NCI-H82 treated with DMSO at 0.1 percent for 48 hours (cell line): ENCODE data around the gene CWF19L2.
"Not testable (repeated sequence)": the region's sequence is repeated elsewhere in the genome, so short reads cannot be mapped to it uniquely, and the experiment has no call there.

Experiments used
- DNase-seq: peaks from one replicate; lab custom pipeline; 2025; ENCODE audit not compliant: unreplicated experiment; lab: John Stamatoyannopoulos, UW

The CWF19L2 gene

DNA sequence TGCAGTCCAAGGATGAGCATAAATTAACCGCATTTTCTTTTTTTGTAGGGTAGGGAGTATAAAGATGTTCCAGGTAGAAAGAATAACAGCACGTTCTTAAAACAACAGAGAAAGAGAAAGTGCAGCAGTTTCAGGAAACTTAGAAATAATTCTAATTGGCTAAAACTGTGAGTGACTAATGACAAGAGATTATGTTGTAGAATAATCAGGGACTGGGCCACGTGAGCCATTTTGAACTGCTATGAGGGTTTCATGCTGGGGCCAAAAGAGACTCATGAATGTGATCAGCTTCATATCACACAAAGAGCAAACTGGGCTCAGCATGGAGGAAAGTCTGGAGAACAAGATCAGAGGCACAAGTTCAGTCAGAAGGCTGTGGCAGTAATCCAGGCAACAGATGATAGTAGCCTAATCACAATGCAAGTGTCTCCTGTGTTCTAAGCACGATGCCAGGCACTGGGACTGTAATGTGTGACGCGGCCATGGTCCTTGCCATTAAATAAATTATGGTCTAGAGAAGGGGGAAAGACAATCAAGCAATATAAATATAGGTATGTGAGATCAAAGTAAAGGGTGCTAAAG, 17.9 kb downstream of the CWF19L2 start:
- no peak for DNase-seq

DNA sequence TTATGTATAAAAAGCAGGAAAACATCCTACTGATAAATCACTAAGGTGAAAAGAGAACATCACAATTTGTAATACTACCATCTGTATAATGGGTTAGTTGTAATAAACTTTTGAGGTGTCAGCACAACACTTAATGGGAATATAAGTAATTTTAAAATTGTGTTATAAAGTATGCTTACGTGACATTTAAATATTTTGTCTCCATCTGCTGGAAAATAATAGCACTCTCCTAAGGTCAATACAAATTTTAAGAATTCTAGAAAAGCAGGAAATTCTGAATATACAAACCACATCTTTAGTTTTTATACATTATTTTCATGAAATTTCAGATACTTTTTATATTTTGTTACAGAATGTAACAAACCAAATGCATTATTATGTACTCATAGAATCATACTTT, 19.5 kb downstream of the CWF19L2 start:
- DNase-seq, result no peak

DNA sequence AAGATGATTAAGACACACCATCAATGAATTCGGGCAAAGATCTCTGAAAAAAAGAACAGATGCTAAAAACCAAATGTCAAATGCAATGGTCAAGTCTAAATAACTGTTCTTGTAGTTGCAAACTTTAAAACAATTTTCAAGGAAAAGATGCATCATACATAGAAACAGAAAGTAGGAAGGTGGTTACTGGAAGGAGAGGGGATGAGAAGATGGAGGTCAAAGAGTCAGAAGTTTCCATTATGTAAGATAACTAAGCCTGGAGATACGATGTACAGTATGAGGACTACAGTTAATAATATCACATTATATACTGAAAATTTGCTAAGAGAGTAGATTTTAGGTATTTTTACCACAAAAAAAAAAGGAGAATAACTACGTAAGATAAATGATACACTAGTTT, 27.1 kb downstream of the CWF19L2 start:
- DNase-seq, result no peak

DNA sequence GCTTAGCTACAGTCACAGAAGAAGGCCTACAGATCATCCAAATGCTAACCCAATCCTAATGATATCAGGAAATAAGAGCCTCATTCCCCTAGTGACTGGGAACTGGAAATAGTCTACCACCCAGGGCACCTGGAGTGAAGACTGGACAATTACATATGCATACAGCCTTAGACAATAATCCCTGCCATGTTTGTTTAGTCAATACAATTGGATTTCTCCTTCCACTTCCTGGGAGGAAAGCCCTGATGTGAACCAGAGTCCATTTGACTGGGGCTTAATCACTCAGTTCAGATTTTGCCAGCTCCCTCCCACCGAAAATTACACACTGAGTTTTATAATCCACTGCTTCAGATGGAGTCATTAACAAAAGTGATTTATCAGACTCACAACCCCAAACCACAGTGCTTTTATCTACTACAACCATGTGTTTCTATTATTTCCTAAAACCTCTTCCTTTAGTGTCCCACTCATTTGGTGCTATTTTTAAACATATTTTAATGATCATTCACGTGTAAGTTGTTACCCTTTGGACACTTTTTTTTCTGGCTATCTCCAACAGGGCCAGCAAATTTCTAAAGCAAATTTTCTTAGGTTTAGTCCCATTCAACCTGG, 29.9 kb downstream of the CWF19L2 start:
- DNase-seq, result peak; percentile 86

DNA sequence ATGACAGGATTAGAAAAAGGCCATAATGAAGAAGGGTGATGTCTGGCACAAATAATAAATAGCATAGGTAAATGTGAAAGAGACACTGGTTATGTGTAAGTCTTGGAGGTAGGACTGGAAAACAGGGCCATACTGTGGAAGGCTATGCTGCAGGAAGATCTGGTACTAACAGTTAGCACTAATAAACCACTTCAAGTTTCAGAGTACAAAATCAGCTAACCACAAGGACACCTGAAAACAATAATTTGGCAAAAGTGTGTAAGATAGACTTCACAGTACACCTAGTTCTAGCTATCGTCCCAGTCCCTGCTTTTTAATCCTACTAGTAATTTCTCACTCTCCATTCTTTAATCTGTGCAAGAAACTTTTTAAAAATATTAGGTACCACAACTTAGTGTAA, 44.3 kb downstream of the CWF19L2 start:
- no peak for DNase-seq

DNA sequence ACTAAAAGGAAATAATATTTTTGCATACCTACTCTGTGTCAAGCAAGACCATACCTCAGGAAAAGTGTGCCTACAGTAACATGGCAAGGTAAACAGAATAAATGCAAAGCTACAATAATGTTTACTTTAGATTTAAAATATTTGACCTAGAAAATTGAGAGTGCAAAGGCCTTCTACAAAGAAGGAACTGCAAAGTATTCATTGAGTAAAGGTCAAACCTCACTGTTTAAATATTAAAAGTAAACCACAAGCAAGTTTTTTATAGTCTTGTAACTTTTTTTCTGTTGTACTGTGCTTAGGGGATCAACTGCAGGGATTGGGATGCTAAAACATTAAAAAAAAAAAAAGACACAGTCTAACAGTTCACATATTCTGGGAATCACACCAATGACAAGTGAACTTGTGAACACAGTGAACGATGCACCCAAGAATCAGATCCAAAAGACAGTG, 48.8 kb downstream of the CWF19L2 start:
- no peak for DNase-seq

DNA sequence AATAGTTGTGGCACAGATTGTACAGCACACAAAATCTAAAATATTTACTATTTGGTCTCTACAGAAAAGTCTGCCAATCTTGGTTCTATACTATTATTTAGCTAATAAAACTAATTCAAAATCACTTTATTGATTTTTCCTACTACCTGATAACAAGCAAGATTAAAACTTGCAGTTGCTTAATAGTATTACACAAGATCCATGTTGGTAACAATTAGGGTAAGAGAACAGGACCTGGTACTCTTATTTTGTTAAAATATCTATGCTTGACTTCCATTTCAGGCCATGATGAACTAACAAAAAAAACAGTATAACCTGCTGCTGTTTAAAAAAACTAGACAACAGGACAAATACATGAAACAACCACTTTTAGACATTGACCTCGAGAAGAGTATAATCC, 52.4 kb downstream of the CWF19L2 start:
- DNase-seq, result no peak

DNA sequence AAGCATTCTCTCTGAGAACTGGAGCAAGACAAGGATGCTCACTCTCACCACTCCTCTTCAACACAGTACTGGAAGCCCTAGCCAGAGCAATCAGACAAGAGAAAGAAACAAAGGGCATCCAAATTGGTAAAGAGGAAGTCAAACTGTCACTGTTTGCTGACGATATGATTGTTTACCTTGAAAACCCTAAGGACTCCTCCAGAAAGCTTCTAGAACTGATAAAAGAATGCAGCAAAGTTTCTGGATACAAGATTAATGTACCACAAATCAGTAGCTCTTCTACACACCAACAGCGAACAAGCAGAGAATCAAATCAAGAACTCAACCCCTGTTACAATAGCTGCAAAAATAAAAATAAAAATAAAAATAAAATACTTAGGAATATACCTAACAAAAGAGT, 56.5 kb downstream of the CWF19L2 start:
- not testable (repeated sequence) for DNase-seq

DNA sequence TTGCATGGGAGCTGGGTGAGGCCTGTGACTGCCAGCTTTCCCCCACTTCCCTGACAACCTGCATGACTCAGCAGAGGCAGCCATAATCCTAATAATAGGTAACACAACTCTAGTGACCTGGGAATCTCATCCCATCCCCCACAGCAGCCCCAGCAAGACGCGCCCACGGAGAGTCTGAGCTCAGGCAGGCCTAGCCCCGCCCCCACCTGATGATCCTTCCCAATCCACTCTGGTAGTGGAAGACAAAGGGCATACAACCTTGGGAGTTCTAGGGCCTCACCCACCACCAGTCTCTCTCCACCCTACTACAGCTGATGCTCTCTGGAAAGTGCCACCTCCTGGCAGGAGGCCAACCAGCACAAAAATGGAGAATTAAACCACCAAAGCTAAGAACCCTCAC, 60.3 kb downstream of the CWF19L2 start:
- peak; percentile 10 for DNase-seq

DNA sequence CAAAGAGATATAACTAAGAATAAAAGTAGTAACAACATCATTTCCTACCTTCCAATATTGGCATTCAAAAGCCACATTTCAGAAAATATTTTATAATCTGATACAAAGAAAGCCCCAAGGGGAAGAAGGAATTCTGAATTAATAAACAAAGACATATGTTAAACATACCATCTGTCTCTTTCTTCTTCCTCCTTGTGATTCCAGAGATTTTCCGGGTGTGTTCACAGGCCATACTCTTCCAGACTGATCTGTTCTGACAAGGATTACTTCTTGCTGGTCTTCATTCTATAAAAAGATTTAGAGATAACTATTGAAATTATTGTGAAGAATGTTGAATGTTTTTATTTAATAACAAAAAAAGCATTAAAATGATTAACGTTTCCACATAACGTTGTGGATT, 65.0 kb downstream of the CWF19L2 start:
- no peak for DNase-seq

DNA sequence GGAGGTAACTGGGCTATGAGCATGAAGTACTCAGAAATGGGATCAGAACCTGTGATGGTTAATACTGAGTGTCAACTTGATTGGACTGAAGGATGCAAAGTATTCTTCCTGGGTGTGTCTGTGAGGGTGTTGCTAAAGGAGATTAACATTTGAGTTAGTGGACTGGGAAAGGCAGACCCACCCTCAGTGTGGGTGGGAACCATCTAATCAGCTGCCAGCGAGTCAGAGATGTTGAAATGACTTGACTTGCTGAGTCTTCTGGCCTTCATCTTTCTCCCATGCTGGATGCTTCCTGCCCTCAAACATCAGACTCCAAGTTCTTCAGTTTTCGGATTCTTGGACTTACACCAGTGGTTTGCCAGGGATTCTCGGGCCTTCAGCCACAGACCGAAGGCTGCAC, 66.9 kb downstream of the CWF19L2 start:
- not testable (repeated sequence) for DNase-seq

DNA sequence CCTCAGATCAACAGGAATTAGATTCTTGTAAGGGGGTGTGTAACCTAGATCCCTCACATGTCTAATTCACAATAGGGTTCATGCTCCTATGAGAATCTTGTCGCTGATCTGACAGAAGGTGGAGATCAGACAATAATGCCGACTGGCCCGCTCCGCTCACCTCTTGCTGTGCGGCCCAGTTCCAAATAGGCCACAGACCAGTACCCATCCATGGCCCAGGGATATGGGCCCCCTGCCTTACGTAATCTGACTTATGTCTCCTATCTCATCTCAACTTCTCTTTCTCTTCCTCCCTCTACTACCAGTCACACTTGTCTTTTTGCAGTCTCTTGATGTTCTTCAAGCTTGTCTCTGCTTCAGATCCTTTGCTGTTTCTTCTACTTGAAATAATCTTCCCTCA, 70.0 kb downstream of the CWF19L2 start:
- no peak for DNase-seq

DNA sequence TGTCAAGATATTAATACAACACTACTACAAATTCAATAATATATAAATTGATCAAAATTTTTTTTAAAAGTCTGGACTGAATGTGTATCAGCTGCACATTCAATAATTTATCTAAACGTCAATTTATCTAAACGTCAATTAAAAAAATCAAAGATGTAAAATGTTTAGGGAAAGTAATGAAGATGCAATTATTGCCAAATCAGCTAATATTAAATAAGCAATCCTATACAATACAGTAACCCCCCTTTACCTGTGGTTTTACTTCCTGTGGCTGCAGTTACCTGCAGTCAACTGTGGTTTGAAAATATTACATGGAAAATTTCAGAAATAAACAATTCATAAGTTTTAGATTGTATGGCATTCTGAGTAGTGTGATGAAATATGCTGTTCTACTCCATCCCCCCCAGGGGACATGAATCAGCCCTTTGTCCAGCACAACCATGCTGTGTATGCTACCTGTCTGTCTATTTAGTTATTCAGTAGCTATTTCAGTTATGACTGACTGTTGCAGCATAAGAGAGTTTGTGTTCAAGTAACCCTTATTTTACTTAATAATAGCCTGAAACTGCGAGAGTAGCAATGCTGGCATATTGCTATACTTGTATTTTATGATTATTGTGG, 72.2 kb downstream of the CWF19L2 start:
- DNase-seq, result no peak

DNA sequence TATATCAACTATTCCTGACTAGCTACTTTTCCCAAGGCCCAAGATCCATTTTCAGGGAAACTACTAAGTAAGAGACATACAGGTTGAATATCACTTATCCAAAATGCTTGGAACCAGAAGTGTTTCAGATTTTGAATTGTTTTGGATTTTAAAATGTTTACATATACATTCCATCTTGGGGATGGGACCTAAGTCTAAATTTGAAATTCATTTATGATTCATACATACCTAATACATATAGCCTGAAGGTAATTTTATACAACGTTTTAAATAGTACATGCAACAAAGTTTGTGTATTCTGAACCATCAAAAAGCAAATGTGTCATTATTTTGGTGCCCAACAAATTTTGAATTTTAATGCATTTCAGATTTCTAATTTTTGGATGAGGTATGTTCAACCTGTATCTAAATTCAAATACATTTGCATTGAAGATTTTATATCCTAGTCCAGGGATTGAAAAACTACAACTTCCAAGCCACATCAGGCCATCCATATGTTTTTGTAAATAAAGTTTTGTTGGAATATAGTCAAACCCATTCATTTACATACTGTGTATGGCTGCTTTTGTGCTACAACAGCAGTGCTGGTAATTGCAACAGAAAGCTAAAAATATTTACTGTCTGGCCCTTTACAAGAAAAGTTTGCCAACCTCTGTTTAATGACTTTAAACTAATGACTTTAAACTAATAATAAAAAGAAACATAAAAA, 73.3 kb downstream of the CWF19L2 start:
- no peak for DNase-seq

DNA sequence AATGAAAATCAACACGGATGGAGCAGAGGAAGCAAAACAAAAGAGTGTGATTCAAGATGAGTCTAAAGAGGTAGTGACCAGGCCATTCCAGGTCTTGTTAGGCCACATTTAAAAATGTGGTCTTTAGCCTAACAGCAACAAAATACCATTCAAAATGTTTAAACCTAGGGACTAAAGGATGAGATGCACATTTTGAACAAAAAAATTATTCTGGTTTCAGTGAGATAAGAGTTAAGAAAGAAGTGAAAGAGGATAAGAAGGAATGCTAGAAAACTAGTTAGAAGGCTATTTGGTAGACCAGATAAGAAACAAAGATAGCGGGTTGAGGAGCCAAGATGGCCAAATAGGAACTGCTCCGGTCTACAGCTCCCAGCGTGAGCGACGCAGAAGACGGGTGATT, 85.2 kb downstream of the CWF19L2 start:
- no peak for DNase-seq

DNA sequence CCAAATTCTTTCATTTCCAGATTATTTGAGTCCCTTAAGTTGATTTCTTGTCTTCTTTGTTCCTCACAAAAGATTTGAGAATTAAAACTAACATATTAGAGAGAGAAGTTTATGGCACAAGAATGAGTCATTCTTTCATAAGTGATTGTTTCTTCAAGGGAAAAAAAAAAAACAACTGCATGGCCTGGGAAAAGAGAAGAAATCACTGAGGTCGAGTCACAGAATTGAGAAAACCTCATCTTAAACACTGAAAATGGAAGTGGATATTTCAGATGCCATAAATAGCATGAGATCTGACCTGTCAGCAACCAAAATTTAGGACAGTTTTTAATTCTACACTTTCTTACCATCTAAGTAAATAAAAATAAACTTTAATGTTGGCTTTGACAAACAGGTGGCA, 87.2 kb downstream of the CWF19L2 start:
- no peak for DNase-seq

DNA sequence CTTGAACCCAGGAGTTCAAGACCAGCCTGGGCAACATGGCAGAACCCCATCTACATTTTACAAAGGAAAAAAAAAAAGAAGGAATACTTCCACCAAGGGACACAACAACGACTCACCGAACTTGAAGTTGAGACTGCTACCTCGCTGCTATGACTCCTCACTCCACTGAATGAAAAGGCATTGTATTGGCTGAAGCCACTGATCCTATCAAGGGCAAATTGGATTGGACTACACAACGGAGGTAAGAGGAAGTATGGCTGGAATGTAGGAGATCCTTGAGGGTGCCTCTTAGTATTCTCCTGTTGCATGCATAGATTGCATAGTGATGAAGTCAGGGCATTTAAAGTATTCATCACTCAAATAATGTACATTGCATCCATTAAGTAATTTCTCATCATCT, 97.9 kb downstream of the CWF19L2 start:
- DNase-seq, result no peak

DNA sequence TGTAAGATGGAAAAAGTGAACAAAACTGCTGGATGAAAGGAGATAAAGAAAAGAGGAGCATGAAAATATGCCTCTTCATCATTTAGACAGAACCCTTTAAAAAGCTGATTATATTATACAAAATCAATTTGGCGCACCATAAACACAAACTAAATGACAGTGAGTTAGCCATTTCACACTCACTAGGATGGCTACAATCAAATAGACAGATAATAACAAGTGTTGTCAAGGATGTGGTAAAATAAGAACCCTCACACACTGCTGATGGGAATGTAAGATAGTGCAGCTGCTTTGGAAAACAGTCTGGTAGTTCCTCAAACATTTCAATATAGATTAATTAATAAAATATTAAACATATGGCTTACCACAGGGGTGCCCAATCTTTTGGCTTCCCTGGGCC, 99.7 kb downstream of the CWF19L2 start:
- no peak for DNase-seq

DNA sequence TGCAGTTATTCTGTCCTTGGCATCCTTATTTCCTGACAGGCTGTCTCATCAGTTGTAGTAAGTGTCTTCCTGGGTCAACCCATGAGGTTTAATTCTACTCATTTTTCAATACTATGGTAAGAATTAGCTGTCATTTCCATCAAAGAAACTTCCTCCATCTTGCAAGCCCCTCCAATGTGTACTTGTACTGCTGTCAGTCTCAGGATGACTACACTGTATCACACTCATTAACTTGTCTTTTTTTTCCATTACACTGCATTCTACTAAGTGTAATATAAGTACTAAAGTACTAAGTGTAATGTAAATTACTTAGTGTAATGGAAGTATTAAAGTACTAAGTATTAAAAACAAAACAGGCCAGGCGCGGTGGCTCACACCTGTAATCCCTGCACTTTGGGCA, 102.8 kb downstream of the CWF19L2 start:
- DNase-seq, result no peak

DNA sequence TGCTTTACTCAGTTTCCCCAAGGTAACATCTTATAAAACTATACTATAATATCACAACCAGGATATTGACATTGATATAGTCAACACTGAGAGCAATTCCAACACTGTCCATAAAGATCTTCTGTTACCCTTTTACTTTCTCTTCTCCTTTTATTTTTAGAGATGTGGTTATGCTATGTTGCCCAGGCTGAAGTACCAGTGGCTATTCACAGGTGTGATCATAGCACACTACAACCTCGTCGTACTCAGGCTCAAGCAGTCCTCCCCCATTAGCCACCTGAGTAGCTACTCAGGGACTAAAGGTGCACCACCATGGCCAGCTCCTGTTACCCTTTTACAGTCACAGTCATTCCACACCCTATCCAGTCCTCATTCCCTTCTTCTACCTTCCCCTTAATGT, 119.7 kb downstream of the CWF19L2 start:
- no peak for DNase-seq

DNA sequence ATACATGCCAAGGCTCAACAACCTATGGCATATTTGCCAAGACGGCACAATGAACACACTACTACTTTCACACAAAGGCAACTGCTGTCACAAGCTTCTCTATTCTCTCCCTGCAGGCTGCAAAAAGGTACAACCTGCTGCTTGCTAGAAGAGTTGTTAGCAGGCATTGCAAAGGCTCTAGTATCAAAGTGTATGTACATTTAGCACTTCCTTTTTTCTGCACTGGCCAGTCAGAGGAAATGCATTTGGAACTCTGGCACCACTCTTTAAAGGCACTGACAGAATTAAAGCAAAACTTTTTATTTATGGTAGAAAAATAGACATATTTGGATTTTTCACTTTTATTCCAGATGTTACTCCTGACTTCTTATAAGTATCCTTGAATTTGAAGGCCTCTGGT, 125.9 kb downstream of the CWF19L2 start:
- no peak for DNase-seq

DNA sequence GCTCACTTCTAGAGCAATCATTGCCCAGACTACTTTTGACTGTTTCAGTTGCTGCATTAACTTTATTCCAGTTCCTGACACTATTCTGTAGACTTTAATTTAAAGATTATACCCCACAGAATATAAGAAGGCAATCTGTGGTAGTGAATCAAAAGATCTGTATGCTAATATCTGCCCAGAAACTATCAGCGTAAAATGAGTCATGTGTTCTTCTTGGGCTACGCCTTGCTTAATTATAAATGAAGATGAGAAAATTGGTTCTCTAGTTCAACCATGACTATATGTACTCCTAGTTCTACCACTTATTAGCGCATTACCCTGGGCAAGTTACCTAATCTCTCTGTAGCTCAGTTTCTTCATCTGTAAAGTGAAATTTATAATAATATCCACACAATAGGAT, 128.5 kb downstream of the CWF19L2 start:
- DNase-seq, result no peak
